ENCODE results near the gene DNAH12. TPM values are rescaled to one million over a fixed set of nuclear protein-coding genes. Genes with fewer than 3 reads are reported as not detected.

The DNAH12 gene
- total and polyA plus RNA-seq, 10 of the 15 experiments (the other 5 are each of a cell fraction or from before 2014, with no cell fraction given), result under 0.01 to 0.35 (median 0.08) TPM

DNA sequence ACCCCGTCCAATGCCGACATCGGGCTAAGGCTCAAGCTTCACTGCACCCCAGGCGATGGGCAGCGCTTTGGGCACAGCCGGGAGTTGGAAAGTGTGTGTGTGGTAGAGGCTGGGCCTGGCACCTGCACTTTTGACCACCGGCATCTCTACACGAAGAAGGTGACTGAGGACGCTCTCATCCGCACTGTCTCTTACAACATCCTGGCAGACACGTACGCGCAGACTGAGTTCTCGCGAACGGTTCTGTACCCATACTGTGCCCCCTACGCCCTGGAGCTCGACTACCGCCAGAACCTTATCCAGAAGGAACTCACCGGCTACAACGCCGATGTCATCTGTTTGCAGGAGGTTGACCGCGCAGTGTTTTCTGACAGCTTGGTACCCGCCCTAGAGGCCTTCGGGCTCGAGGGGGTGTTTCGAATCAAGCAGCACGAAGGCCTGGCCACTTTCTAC lies 13.0 kb upstream of the DNAH12 start:
- H3K9me3 ChIP-seq (replicated peaks; ENCODE audit: control insufficient read depth, insufficient read depth, low read length), result no peaks in the 10 kb centered on the region
- RAD21 ChIA-PET (ENCODE audit: unreplicated experiment), result interaction anchor here (0.8 to 3.7 kb wide), 3 partner anchors 40 to 132 kb away, joined by 3 to 22 read pairs (median 9); partner anchors contain the start of gene ARF4
- H3K4me2 ChIP-seq (ENCODE audit: control insufficient read depth, insufficient read depth), result peak overlapping the region; percentile 85
- peak overlapping the region; percentile 99 for H3K27ac ChIP-seq (ENCODE audit: control insufficient read depth, insufficient read depth)
- TF ChIP-seq JUNB (IDR thresholded peaks at IDR 0.05), result no peak
- TF ChIP-seq POLR2A (IDR thresholded peaks at IDR 0.05; ENCODE audit: low read depth, low read length), result peak; percentile 71
- TF ChIP-seq WRNIP1 (IDR thresholded peaks at IDR 0.05; ENCODE audit: borderline replicate concordance, low read depth, low read length), result 0 out of 2 replicates have a peak, but pooled peaks have one; percentile 26
- TF ChIP-seq RUNX3 (IDR thresholded peaks at IDR 0.05; ENCODE audit: low read length), result 0 out of 2 replicates have a peak, but pooled peaks have one; percentile 11
- 0 out of 2 replicates have a peak, but pooled peaks have one; percentile 13 for TF ChIP-seq SMC3 (IDR thresholded peaks at IDR 0.05; ENCODE audit: borderline replicate concordance, low read length)
- TF ChIP-seq, protein P1, sequence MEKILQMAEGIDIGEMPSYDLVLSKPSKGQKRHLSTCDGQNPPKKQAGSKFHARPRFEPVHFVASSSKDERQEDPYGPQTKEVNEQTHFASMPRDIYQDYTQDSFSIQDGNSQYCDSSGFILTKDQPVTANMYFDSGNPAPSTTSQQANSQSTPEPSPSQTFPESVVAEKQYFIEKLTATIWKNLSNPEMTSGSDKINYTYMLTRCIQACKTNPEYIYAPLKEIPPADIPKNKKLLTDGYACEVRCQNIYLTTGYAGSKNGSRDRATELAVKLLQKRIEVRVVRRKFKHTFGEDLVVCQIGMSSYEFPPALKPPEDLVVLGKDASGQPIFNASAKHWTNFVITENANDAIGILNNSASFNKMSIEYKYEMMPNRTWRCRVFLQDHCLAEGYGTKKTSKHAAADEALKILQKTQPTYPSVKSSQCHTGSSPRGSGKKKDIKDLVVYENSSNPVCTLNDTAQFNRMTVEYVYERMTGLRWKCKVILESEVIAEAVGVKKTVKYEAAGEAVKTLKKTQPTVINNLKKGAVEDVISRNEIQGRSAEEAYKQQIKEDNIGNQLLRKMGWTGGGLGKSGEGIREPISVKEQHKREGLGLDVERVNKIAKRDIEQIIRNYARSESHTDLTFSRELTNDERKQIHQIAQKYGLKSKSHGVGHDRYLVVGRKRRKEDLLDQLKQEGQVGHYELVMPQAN (conservative IDR thresholded peaks at IDR 0.05), result 0 out of 2 replicates have a peak, but pooled peaks have one; percentile 11
- 0 out of 2 replicates have a peak, but pooled peaks have one; percentile 37 for TF ChIP-seq CHD2 (IDR thresholded peaks at IDR 0.05; ENCODE audit: borderline replicate concordance, low read depth, low read length)
- TF ChIP-seq POLR2AphosphoS5 (IDR thresholded peaks at IDR 0.05; ENCODE audit: low read length), result peak; percentile 64; the same call in 1 of the 2 replicates
- no peak for TF ChIP-seq CBX5 (IDR thresholded peaks at IDR 0.05; ENCODE audit: low read depth)
- SMC1A ChIA-PET (ENCODE audit: uncharacterized antibody, unreplicated experiment), result interaction anchor here (0.5 to 2.6 kb wide), 5 partner anchors 10 to 329 kb away, joined by 4 to 14 read pairs (median 5); partner anchors contain the start of gene ARF4
- H3K27me3 ChIP-seq (replicated peaks in 1 of 2; ENCODE audit: control insufficient read depth in 2 of 2, insufficient read depth in 2 of 2, low read length in 1 of 2), result no peaks in the 10 kb centered on the region
- CTCF ChIA-PET, result interaction anchor here (1.4 to 1.6 kb wide), 3 partner anchors 132 to 299 kb away, joined by 3 to 4 read pairs (median 4); no protein-coding TSS in a partner anchor
- FAIRE-seq, result no peak
- intact Hi-C loops (cut with micrococcal nuclease; ENCODE audit: unreplicated experiment) (loop anchor here (2.0 to 5.0 kb wide), 2 partner anchors 40 to 135 kb away; partner anchors contain the start of genes ARF4 and DENND6A), in situ Hi-C loops (cut with MboI) (no loop called here)
- peak; percentile 60 for ATAC-seq
- no TSS peak for BruUV-seq (replicated peaks)
- peak overlapping the region; percentile 100 for H2AFZ ChIP-seq (ENCODE audit: control insufficient read depth, low read depth, low read length)
- no peaks in the 10 kb centered on the region for H4K20me1 ChIP-seq (ENCODE audit: control insufficient read depth, insufficient read depth)
- peaks cover 65% of the 10 kb centered on the region for H3K79me2 ChIP-seq (ENCODE audit: control insufficient read depth, insufficient read depth, low read length)
- POLR2A ChIA-PET, result interaction anchor here (1.1 to 5.5 kb wide), 2 partner anchors 35 to 41 kb away, joined by 3 to 36 read pairs; partner anchors contain the start of gene ARF4
- H3K9ac ChIP-seq (ENCODE audit: control insufficient read depth, insufficient read depth, low read length), result peak overlapping the region; percentile 96
- no peaks in the 10 kb centered on the region; the same call in none of the 2 replicates for H3K4me1 ChIP-seq (ENCODE audit: control insufficient read depth, insufficient read depth, low read length)
- peak overlapping the region; percentile 76 for H3K4me3 ChIP-seq
- H3K36me3 ChIP-seq (ENCODE audit: control insufficient read depth in 2 of 2, insufficient read depth in 2 of 2, low read length in 1 of 2), result peaks cover 0 to 14% of the 10 kb centered on the region in 2 experiments; a peak in 2 of 4 replicates
- DNase-seq (ENCODE audit: low read depth, low spot score), result no peak
- WGBS (ENCODE audit: insufficient coverage, insufficient replicate concordance, low lambda C conversion rate, missing lambda C conversion rate), result 1% methylated on average over 29 of the region's 29 CpGs
